Ishikawa (cell line): ENCODE results near the gene GALK1.

Experiments used
- CEBPB ChIP-seq: IDR thresholded peaks from 2 replicates; pipeline ENCODE4 v1.6.1; 2012
- CREB1 ChIP-seq: IDR thresholded peaks from 2 replicates; pipeline ENCODE4 v1.6.1; 2012; ENCODE audit warnings: low read depth
- EGR1 ChIP-seq: IDR thresholded peaks from 2 replicates; pipeline ENCODE4 v1.6.1; 2012
- EP300 ChIP-seq: IDR thresholded peaks from 2 replicates; pipeline ENCODE4 v1.6.1; 2012; ENCODE audit warnings: borderline replicate concordance
- FOXM1 ChIP-seq: IDR thresholded peaks from 2 replicates; pipeline ENCODE4 v1.6.1; 2012; ENCODE audit warnings: low read depth, borderline replicate concordance
- MAX ChIP-seq: IDR thresholded peaks from 2 replicates; pipeline ENCODE4 v1.6.1; 2012
- TAF1 ChIP-seq: IDR thresholded peaks from 2 replicates; pipeline ENCODE4 v1.6.1; 2012; ENCODE audit warnings: low read depth, mild to moderate bottlenecking
- TEAD4 ChIP-seq: IDR thresholded peaks from 2 replicates; pipeline ENCODE4 v1.6.1; 2012
- YY1 ChIP-seq: IDR thresholded peaks from 2 replicates; pipeline ENCODE4 v1.6.1; 2012; ENCODE audit warnings: low read depth
- TF ChIP-seq, protein P1 (sequence below): IDR thresholded peaks from 2 replicates; pipeline ENCODE4 v1.6.1; 2012; ENCODE audit warnings: low read depth, mild to moderate bottlenecking
- TF ChIP-seq, protein P2 (sequence below): IDR thresholded peaks from 2 replicates; pipeline ENCODE4 v1.6.1; 2012

DNA sequence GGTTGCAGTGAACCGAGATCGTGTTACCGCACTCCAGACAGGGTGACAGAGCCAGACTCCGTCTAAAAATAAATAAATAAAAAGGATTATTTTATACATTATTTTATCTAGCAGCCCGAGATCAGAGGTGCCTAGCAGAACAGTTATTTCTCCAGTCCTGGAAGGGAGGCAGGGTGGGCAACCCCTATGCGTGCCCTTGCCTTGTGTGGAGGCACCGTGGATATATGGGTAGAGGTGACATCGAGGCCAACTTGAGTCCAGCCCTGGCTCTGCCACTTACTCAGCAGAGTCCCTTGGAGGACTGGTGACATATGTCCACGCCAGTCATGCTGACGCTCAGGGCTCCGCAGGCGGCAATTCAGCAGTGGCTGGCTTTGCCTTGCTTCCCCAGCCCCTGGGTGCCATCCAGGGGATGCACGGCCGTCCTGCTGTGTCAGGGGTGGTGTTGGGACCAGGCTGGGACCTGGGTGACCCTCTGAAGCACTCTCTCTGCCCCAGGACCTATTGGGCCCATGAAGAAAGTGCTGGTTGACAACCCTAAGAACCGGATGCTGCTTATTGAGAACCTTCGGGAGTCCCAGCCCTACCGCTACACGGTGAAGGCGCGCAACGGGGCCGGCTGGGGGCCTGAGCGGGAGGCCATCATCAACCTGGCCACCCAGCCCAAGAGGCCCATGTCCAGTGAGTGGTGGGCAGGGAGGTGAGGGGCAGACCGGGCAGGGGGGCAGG, 13.2 kb downstream of the GALK1 start:
- TF ChIP-seq, protein P1, sequence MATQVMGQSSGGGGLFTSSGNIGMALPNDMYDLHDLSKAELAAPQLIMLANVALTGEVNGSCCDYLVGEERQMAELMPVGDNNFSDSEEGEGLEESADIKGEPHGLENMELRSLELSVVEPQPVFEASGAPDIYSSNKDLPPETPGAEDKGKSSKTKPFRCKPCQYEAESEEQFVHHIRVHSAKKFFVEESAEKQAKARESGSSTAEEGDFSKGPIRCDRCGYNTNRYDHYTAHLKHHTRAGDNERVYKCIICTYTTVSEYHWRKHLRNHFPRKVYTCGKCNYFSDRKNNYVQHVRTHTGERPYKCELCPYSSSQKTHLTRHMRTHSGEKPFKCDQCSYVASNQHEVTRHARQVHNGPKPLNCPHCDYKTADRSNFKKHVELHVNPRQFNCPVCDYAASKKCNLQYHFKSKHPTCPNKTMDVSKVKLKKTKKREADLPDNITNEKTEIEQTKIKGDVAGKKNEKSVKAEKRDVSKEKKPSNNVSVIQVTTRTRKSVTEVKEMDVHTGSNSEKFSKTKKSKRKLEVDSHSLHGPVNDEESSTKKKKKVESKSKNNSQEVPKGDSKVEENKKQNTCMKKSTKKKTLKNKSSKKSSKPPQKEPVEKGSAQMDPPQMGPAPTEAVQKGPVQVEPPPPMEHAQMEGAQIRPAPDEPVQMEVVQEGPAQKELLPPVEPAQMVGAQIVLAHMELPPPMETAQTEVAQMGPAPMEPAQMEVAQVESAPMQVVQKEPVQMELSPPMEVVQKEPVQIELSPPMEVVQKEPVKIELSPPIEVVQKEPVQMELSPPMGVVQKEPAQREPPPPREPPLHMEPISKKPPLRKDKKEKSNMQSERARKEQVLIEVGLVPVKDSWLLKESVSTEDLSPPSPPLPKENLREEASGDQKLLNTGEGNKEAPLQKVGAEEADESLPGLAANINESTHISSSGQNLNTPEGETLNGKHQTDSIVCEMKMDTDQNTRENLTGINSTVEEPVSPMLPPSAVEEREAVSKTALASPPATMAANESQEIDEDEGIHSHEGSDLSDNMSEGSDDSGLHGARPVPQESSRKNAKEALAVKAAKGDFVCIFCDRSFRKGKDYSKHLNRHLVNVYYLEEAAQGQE, result no peak
- TF ChIP-seq, protein P2, sequence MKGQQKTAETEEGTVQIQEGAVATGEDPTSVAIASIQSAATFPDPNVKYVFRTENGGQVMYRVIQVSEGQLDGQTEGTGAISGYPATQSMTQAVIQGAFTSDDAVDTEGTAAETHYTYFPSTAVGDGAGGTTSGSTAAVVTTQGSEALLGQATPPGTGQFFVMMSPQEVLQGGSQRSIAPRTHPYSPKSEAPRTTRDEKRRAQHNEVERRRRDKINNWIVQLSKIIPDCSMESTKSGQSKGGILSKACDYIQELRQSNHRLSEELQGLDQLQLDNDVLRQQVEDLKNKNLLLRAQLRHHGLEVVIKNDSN, result no peak
- no peak for TF ChIP-seq TEAD4
- TF ChIP-seq MAX, result no peak
- no peak for TF ChIP-seq EP300
- no peak for TF ChIP-seq TAF1
- TF ChIP-seq YY1, result no peak
- TF ChIP-seq FOXM1, result no peak
- TF ChIP-seq CREB1, result no peak
- TF ChIP-seq CEBPB, result no peak
- TF ChIP-seq EGR1, result no peak
